ENCODE measurements around the gene SPINK2.

Gene SPINK2

GRCh38 chr4:56799824-56800756 is 21.4 kb downstream of the SPINK2 start:
- peak; percentile 89 for DNase-seq

GRCh38 chr4:56799161-56799759 is 22.2 kb downstream of the SPINK2 start:
- DNase-seq = no peak

- DNase-seq = no peak
Measured at GRCh38 chr4:56796211-56796610, 25.3 kb downstream of the SPINK2 start.

- DNase-seq = no peak
Measured at GRCh38 chr4:56791316-56791715, 30.2 kb downstream of the SPINK2 start.

GRCh38 chr4:56790691-56791091 is 30.8 kb downstream of the SPINK2 start:
- no peak for DNase-seq

- DNase-seq = no peak
Measured at GRCh38 chr4:56788081-56788480, 33.4 kb downstream of the SPINK2 start.

- DNase-seq = no peak
Measured at GRCh38 chr4:56787380-56787779, 34.1 kb downstream of the SPINK2 start.

GRCh38 chr4:56786955-56787354 is 34.5 kb downstream of the SPINK2 start:
- no peak for DNase-seq

- no peak for DNase-seq
Measured at GRCh38 chr4:56783986-56784385, 37.5 kb downstream of the SPINK2 start.

GRCh38 chr4:56782019-56782418 is 39.5 kb downstream of the SPINK2 start:
- DNase-seq = no peak

GRCh38 chr4:56773346-56773745 is 48.2 kb downstream of the SPINK2 start:
- DNase-seq = no peak

- DNase-seq = no peak
Measured at GRCh38 chr4:56772134-56772533, 49.4 kb downstream of the SPINK2 start.

- DNase-seq = peak; percentile 17
Measured at GRCh38 chr4:56768763-56769162, 52.7 kb downstream of the SPINK2 start.

- DNase-seq = no peak
Measured at GRCh38 chr4:56768316-56768715, 53.2 kb downstream of the SPINK2 start.

GRCh38 chr4:56767567-56767966 is 53.9 kb downstream of the SPINK2 start:
- no peak for DNase-seq

- DNase-seq = no peak
Measured at GRCh38 chr4:56764775-56765174, 56.7 kb downstream of the SPINK2 start.

- no peak for DNase-seq
Measured at GRCh38 chr4:56764223-56764622, 57.3 kb downstream of the SPINK2 start.

GRCh38 chr4:56762484-56763250 is 58.8 kb downstream of the SPINK2 start:
- no peak for DNase-seq

GRCh38 chr4:56760183-56760582 is 61.3 kb downstream of the SPINK2 start:
- DNase-seq = no peak

All from activated CD4-positive, alpha-beta T cell treated with anti-CD3 and anti-CD28 coated beads for 48 hours (primary cell).